ENCODE data around the gene NME7.

GRCh38 chr1:169124459-169124858 is 243.1 kb downstream of the NME7 start:
- no peak for TF ChIP-seq CTCF (IDR thresholded peaks at IDR 0.05 in 4 of 5, conservative IDR thresholded peaks at IDR 0.05 in 1 of 5)
- no peak for TF ChIP-seq POLR2A (IDR thresholded peaks at IDR 0.05)

Data from gastrocnemius medialis (tissue), 4 donors.